Erythroblast (primary cell): ENCODE data around the gene ZBTB17.

ENCODE experiments used
- GATA1 ChIP-seq: IDR thresholded peaks from 2 replicates; pipeline ENCODE4 v1.6.1; 2011; ENCODE audit warnings: low read depth, mild to moderate bottlenecking, control low read depth, low read length, moderate library complexity
- POLR2A ChIP-seq: IDR thresholded peaks from 2 replicates; pipeline ENCODE4 v1.6.1; 2011; ENCODE audit warnings: mild to moderate bottlenecking, low read length

- no peak for TF ChIP-seq POLR2A
- no peak for TF ChIP-seq GATA1
Measured at GRCh38 chr1:15941044-15941840, 34.7 kb downstream of the ZBTB17 start.
